ENCODE results near the gene PAK1IP1.
"Not testable (repeated sequence)": the region's sequence is repeated elsewhere in the genome, so short reads cannot be mapped to it uniquely, and the experiment has no call there.

The PAK1IP1 gene

DNA sequence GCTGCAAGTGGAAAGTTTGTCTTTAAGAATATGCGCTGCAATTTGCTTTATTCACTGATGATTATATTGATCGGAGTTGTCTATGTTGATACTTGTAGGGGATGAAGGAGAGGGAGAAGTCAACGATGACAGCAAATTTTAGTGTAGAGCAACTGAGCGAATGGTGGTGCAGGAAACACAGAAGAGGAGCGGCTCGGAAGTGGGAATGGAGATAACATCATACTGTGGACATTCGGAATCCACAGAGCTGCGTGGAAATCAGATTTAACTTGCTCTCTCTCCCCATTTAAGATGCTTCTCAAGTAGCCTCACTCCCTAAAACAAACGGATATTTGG, 52.1 kb downstream of the PAK1IP1 start:
- Histone ChIP-seq H3K27ac (peak overlapping the region in 10 of 11 experiments; percentile 6 to 87 (median 82); a peak in 18 of 22 replicates), H3K9ac (peak overlapping the region; percentile 82 to 91 (median 87))

GRCh38 chr6:10747251-10747972, 52.6 kb downstream of the PAK1IP1 start, which contains the start of gene TMEM14B:
TMEM14B (plus strand) TSS chr6:10747805; CDS start chr6:10749246, 1,441 bp downstream.
- Histone ChIP-seq H4K20me1 (peaks cover 0 to 21% (median 2%) of the 10 kb centered on the region in 11 experiments; a peak in 11 of 22 replicates), H3K4me1 (peaks cover 28 to 37% (median 32%) of the 10 kb centered on the region in 10 experiments), H3K27ac (peak within 1 kb of the TSS; percentile 71 to 87 (median 82); a peak in 21 of 22 replicates), H3K36me3 (peaks cover 23 to 36% (median 33%) of the 10 kb centered on the region in 11 experiments), H3K4me3 (peak within 1 kb of the TSS; percentile 71 to 90 (median 80)), H3K4me2 (peak within 1 kb of the TSS; percentile 83 to 98 (median 96)), H3K27me3 (no peaks in the 10 kb centered on the region), H3K9me3 (replicated peaks in 1 of 11) (no peaks in the 10 kb centered on the region), H3K9ac (peak within 1 kb of the TSS; percentile 82 to 91 (median 87))
- peak in 1 of 11 experiments; percentile 33; a peak in 1 of 22 replicates for TF ChIP-seq Cebpa-rat (IDR thresholded peaks at IDR 0.05)

More for the DNA sequence above, 52.1 kb downstream of the PAK1IP1 start:
- no peak for TF ChIP-seq Cebpa-rat (IDR thresholded peaks at IDR 0.05)
- no peaks in the 10 kb centered on the region for H3K27me3 ChIP-seq
- peaks cover 28 to 37% (median 32%) of the 10 kb centered on the region in 10 experiments for H3K4me1 ChIP-seq
- H3K4me3 ChIP-seq: peak overlapping the region; percentile 71 to 90 (median 80)
- peaks cover 0 to 20% (median 0%) of the 10 kb centered on the region in 11 experiments; a peak in 10 of 22 replicates for H4K20me1 ChIP-seq
- H3K36me3 ChIP-seq: peaks cover 18 to 35% (median 28%) of the 10 kb centered on the region in 11 experiments
- peak overlapping the region; percentile 83 to 96 (median 89) for H3K4me2 ChIP-seq
- H3K9me3 ChIP-seq (replicated peaks in 1 of 11): no peaks in the 10 kb centered on the region

GRCh38 chr6:10749734-10750133, 55.0 kb downstream of the PAK1IP1 start:
- TF ChIP-seq Cebpa-rat (IDR thresholded peaks at IDR 0.05): no peak
- Histone ChIP-seq H3K4me3 (peak overlapping the region in 1 of 10 experiments; percentile 11; a peak in 1 of 20 replicates), H4K20me1 (peaks cover 7 to 37% (median 21%) of the 10 kb centered on the region in 11 experiments; a peak in 13 of 22 replicates), H3K27ac (no peak overlapping the region), H3K9me3 (replicated peaks in 1 of 11) (no peaks in the 10 kb centered on the region), H3K27me3 (no peaks in the 10 kb centered on the region), H3K36me3 (peaks cover 47 to 60% (median 56%) of the 10 kb centered on the region in 11 experiments), H3K9ac (peak overlapping the region in 5 of 11 experiments; percentile 2 to 88 (median 4); a peak in 5 of 22 replicates), H3K4me1 (peaks cover 28 to 37% (median 32%) of the 10 kb centered on the region in 10 experiments), H3K4me2 (peak overlapping the region; percentile 77 to 98 (median 96))

- H3K9me3 ChIP-seq (replicated peaks in 1 of 11); H3K4me2 ChIP-seq; H3K4me3 ChIP-seq; H3K27me3 ChIP-seq; H3K27ac ChIP-seq; H3K9ac ChIP-seq: not testable (repeated sequence)
- peaks cover 28 to 37% (median 32%) of the 10 kb centered on the region in 10 experiments for H3K4me1 ChIP-seq
- peaks cover 7 to 40% (median 26%) of the 10 kb centered on the region in 11 experiments; a peak in 14 of 22 replicates for H4K20me1 ChIP-seq
- peaks cover 55 to 68% (median 64%) of the 10 kb centered on the region in 11 experiments for H3K36me3 ChIP-seq
Observed at GRCh38 chr6:10750568-10750967, 55.8 kb downstream of the PAK1IP1 start.

DNA sequence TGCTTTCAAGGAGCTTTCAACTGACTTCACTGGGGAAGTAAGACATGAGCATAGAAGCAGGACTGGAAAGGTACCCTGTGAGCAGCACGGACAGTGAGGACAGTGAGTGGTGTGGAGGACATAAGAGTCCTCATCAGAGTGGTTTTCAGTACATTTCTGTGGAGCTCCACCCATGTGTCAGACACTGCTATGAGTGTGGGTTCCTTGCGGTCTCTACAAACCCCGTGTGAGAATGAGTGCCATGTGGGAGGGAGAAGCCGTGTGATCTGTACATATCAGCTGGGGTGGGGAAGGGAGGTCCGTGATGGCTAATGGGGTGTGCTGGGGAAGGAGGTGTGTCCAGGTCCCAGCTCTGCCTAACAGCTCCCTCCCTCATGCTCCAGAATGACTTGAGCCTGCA, 57.0 kb downstream of the PAK1IP1 start:
- H3K9me3 ChIP-seq (replicated peaks in 1 of 11); H3K27me3 ChIP-seq; H3K4me3 ChIP-seq; H3K4me2 ChIP-seq; H3K27ac ChIP-seq; H3K9ac ChIP-seq: not testable (repeated sequence)
- Histone ChIP-seq H4K20me1 (peaks cover 7 to 47% (median 28%) of the 10 kb centered on the region in 11 experiments; a peak in 14 of 22 replicates), H3K4me1 (peaks cover 25 to 32% (median 27%) of the 10 kb centered on the region in 10 experiments), H3K36me3 (peaks cover 66 to 79% (median 75%) of the 10 kb centered on the region in 11 experiments)

- peaks cover 0 to 4% (median 0%) of the 10 kb centered on the region in 10 experiments; a peak in 2 of 20 replicates for H3K4me1 ChIP-seq
- H3K4me3 ChIP-seq: no peak overlapping the region
- H3K36me3 ChIP-seq: peaks cover 83 to 99% (median 93%) of the 10 kb centered on the region in 11 experiments
- no peaks in the 10 kb centered on the region for H3K9me3 ChIP-seq (replicated peaks in 1 of 11)
- H3K27ac ChIP-seq: no peak overlapping the region
- no peak for TF ChIP-seq Cebpa-rat (IDR thresholded peaks at IDR 0.05)
- H3K4me2 ChIP-seq: no peak overlapping the region
- no peaks in the 10 kb centered on the region for H3K27me3 ChIP-seq
- no peak overlapping the region for H3K9ac ChIP-seq
- peaks cover 11 to 42% (median 30%) of the 10 kb centered on the region in 11 experiments; a peak in 14 of 22 replicates for H4K20me1 ChIP-seq
Observed at GRCh38 chr6:10756085-10756484, 61.3 kb downstream of the PAK1IP1 start.

Measured in BLaER1 treated with 17β-estradiol and CSF1 and Interleukin-3, amounts not matched to agents 10 nM and 100 nM (cell line).